HG03520 (cell line): ENCODE data around the gene EMC6.
"Not testable (repeated sequence)": the region's sequence is repeated elsewhere in the genome, so short reads cannot be mapped to it uniquely, and the experiment has no call there.

ENCODE experiments used
- ATAC-seq: cut with Tn5 transposase; IDR thresholded peaks from one replicate; pipeline ENCODE4 v1.9.1; 2021; ENCODE audit warnings: mild to moderate bottlenecking, moderate library complexity; ENCODE audit not compliant: unreplicated experiment

Gene EMC6

DNA sequence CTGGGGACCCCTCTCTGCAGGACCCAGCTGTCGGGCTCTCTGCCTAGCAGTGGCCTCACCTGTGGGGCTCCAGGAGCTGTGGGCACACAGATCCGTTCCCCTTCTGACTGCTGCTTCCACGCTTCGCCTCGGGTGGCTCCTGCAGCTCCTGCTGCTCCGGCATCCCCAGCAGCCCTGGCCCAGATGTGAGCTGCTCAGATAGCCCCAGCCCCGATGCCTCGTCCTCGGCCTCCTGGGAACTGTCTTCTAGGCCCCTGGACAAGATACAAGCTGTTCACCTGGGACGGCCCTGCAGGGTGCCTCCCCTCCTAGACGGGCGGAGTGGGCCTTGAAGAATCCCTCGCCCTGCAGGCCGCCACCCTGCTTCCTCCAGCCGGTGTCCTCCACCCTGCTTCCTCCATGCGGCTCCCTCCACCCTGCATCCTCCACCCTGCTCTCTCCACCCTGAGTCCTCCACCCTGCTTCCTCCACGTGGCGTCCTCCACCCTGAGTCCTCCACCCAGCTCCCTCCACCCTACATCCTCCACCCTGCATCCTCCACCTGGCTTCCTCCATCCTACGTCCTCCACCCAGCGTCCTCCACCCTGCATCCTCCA is 11.0 kb downstream of the EMC6 start:
- no peak for ATAC-seq

DNA sequence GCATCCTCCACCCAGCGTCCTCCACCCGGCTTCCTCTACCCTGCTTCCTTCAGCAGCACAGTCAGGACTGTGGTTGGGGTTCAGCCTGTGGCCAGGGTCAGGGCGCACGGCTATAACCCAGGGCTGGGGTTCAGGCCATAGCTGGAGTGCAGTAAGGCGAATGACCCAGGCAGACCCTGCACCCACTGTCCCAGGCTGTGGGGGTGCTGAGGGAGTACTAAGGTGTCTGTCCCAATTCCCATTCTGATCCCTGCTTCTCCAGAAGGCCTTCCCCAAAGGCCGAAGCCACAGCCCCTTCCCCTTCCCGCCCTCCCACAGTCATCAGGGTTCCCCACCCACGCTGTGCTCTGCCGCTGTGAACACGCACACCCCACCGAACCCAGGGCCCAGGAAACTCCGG is 12.4 kb downstream of the EMC6 start:
- ATAC-seq: no peak

DNA sequence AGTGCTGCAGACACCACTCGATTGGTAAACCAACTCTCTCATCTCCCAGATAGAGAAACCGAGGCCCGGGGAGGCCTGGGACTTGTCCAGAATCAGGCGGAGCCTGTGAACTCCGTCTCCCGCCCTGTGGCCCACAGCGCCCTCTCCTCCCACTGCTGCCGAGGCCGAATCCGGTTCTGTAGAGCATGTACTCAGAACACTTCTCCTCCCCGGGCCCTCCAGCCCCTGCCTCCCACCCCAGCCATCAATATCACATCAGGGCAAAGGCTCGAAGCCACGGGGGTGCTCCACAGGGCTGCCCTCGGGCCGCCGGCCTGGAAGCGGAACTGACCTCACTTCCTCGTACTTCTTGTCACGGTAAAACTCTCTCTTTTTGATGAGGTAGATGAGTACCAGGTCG is 13.0 kb downstream of the EMC6 start:
- ATAC-seq: no peak

DNA sequence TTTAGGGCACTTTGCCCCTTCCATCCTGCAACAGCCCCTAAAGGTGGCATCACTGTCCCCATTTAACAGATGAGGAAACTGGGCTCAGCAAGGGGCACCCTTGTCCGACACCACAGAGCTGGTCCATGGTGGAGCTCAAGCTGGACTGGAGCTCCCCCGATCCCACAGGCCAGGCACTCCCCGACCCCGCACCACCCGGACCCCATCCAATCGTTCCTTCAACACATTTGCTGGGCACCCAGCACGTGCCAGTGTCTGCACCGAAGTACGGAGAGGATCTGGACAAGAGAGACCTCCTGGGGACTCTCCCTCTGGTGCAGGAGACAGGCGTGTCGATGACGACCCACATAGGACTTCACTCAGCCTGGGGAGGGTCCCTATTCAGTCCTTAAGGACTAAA is 13.4 kb downstream of the EMC6 start:
- ATAC-seq: no peak

DNA sequence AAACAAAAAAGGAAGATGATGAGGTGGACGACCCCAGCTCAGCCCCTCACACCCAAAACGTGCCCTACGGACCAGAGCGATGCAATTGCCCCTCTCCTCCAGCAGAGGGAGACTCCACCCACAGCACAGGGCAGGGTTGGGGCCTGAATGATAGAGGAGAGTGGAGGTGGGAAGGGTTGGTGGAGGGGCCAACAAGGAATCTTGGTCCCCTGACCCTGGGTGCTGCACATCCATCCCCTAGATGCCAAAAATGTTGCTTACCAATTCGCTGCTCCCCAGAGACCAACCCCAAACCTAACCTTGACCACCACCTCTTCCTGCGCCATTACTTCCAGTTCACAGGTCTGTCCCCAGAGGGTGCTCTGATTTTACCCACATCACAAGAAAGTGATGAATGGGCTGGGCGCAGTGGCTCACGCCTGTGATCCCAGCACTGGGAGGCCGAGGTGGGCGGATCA is 14.5 kb downstream of the EMC6 start:
- peak; percentile 58 for ATAC-seq

DNA sequence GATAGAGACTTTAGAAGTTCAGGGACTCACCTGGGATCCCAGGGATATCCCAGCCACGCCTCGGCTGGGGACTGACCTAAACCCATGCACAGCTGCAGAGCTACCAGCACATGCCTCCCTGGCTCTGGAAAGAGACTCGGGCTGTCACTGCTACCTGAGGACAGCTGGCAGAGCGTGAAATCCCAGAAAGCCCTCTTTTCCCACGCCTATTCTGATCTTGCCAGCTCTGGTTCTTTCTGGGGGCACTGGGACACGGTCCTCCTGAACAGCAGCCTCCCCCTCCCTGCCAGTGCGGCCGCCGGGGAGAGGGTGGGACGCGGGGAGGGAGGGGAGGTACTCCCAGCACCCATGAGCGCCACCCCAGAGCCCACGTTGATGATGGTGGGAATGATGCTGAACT is 16.6 kb downstream of the EMC6 start:
- ATAC-seq: no peak

DNA sequence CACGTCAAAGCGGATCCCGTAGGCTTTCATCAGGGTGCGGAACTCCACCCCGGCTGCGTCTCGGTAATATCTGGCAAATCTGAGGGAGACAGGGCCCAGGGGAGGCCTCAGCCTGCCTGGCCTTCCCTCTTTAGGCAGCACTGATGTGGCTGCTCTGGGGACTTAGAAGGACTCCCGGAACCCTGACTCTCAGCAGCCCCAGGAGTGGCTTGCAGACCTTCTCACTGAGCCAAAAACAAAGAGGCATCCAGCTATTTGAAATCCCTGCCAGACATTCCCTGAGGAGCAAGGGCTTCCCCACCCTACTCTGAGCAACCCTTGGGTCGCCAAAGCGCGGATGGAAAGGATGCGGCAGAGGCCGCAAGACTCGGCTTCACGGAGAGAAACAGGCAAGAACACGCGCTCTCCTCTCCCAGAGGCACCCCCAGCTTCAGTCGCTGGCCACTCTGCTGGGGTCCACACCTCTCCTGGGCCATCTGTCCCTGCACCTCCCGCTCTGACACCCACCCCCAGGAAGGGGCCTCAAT is 19.5 kb downstream of the EMC6 start:
- no peak for ATAC-seq

DNA sequence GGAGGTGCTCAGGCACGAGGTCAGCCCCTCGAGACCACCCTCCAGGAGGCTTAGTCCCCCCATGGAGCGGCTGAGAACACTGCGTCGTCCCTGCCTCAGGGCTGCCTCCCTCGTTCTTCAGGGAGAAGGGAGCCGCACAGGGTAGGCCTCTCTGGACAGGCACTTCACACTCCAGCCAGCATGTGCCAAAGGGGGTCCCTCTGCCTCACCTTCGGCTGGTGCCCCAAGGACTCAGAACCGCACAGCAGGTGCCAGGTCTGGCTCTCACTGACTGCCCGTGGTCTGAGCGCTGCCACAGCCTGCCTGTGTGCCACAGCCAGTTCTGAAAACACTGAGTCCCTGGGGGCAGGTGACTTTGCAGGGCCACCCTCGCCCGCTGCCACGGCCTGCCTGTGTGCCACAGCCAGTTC is 20.2 kb downstream of the EMC6 start:
- ATAC-seq: no peak

DNA sequence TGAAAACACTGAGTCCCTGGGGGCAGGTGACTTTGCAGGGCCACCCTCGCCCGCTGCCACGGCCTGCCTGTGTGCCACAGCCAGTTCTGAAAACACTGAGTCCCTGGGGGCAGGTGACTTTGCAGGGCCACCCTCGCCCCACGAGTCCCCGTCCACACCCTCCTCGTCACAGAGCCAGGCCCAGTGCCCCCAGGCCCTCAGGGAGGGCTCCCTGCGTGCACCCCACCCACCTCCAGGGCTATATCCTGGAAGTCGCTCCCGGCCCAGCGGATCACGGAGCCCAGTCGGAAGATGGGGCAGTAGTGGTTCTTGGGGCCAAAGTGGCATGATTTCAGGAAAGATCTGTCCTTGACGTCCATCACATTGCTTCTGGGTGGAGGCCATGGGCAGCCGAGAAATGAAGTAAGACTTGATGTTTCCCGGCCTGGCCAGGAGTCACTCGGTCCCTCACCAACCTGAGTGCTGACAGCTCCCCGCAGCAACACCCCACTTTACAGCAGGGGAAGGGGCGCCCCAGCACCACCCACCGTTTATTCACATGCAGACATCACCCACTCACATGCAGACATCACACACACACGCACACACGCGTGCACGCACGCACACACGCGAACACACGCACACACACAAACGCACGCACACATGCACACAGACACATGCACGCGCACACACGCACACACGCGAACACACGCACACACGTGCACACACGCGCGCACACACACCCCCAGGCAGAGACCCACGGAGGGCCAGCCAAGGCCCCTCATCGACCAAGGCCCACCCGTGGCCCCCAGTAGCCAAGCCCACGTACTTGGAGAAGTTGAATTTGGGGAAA is 20.9 kb downstream of the EMC6 start:
- no peak for ATAC-seq

DNA sequence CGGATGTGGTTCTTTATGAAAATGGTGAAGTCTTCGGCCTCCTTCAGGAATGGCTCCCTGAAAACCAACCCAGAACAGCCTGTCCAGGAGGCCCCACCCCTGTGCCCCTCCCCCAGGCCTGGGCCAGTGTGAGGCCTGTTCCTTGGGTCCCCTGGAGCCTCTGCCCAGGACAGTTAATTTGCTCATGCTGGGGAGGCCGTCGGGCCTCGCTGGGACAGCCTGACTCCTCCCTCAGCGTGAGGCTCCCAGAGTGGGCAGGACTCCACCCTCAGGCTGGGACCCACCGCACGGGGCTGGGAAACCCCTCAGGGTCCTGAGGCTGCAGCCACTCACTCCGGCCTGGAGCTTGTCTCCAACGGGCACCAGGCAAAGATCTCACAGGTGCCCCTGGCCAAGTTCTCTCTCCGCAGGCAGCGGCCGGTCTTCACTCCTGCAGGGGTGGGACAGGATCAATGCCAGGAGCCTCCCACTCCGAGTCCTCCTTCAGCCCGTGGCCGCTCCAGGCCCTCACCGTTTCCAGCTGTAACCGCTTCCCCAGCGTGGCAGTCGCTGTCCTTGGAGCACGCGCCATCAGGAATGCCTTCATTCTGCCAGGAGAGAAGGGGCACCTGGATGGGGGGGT is 21.6 kb downstream of the EMC6 start:
- no peak for ATAC-seq

DNA sequence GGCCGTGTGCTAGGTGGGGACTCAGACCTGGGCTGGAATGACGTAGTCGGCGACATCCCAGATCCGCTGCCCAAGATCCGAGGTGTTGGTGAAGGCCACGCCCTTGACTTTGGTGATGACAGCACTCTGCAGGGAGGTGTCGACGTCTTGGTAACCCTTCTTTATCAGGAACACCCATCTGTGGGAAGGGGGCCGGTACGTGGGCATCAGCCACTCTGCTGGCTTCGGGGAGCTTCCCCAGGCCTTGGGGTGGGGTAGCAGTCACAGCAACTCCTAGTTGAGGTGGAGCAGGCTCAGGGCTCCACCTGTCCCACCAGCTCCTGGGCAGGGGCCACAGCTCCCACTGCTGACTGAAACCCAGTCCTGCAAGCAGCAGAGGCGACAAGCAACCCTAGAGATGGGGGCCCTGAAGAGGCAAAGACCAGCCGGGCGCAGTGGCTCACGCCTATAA is 23.0 kb downstream of the EMC6 start:
- no peak for ATAC-seq

DNA sequence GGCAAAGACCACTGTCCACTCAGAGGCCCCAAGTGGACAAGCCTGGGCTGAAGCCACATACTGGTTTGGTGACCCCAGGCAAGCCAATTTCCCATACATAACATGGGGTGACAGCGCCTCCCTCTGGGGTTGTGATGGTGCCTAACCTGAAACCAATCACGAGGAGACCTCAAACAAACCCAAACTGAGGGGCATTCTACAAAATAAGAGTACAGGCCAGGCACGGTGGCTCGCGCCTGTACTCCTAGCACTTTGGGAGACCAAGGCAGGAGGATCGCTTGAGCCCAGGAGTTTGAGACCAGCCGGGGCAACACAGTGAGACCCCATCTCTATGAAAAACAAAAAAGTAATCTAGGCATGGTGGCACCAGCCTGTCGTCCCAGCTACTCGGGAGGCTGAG is 23.7 kb downstream of the EMC6 start:
- ATAC-seq: no peak

DNA sequence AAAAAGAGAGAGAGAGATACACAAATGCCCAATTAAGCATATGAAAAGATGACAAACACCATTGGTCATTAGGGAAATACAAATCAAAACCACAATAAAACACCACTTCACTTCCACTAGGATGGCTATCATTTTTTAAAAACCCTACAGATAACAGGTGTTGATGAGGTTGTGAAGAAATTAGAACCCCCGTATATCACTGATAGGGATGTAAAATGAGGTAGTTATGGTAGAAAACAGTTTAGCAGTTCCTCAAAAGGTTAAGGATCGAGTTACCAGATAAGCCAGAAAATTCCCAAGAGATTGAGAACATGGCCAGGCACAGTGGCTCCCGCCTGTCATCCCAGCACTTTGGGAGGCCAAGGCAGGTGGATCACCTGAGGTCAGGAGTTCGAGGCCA is 24.5 kb downstream of the EMC6 start:
- no peak for ATAC-seq

DNA sequence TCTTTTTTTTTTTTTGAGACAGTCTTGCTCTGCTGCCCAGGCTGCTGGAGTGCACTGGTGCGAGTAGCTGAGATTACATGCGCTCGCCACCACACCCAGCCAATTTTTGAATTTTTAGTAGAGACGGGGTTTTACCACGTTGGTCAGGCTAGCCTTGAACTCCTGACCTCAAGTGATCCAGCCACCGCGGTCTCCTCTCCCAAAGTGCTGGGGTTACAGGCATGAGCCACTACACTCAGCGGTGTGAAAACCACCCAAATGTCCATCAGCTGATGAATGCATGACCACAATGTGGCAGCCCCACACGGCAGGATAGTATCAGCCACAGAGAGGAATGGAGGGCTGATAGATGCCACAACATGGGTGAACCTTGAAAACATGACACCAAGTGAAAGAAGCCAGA is 25.2 kb downstream of the EMC6 start:
- peak; percentile 37 for ATAC-seq

DNA sequence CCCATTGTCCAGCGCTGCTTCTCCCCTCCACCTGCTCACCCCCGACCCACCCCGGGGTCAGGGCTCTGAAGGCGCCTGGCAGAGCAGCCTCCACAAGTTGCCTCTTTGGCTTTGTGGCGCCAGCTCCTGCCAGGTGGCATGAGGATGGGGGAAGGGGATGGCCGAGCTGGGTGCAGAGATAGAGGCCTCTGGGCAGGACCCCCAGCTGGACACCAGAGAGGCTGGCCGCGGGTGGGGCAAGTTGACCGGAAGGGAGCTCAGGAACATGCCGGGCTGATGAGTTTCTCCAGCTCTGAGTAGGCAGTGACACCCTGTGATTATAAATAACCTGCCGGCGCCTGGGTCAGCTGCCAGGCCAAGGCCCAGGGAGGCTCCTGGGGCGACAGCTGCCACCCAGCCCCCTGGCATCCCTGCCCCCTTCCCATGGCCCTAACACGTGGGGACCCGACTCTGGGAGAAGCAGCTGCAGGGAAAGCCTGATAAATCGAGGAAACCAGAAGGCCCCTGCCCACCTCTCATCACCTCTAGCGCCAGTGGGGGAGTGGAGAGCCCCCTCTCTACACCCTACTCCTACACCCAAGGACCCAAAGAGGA is 26.6 kb downstream of the EMC6 start:
- no peak for ATAC-seq

DNA sequence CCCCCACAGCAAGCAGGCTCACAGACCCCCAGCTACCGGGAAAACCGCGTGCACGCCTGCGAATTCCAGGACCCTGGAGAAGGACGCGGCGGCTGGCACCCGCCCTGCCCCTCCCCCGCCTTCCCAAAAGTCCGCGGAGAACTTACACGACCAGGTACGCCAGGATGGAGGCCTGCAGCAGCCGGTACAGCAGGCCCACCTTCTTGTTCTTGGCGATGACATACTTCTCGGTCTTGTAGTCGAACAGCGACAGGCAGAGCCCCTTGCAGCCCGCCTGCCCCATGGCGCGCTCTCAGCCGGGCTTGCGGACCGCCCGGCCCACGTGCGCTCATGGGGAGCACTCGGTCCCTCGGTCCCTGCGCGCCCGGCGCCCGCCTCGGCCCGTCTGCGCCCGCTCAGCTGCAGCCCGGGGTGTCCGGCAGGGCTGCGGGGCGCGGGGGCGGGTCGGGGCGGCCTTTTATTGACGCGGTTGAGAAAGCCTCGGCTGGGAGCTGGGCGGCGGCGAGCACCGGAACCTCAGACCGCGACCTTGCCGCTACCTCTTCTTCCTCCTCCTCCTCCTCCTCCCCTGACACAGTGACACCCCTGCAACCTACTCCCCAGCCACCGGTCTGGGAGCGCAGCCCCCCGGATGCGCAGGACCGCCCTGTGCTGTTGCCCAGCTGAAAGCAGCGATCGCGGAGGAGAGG is 27.3 kb downstream of the EMC6 start, which contains the start of gene P2RX5:
P2RX5 (minus strand) TSS at position 433 of the 689 bp plus-strand sequence; CDS start at position 283, 150 bp downstream.
- ATAC-seq: no peak

DNA sequence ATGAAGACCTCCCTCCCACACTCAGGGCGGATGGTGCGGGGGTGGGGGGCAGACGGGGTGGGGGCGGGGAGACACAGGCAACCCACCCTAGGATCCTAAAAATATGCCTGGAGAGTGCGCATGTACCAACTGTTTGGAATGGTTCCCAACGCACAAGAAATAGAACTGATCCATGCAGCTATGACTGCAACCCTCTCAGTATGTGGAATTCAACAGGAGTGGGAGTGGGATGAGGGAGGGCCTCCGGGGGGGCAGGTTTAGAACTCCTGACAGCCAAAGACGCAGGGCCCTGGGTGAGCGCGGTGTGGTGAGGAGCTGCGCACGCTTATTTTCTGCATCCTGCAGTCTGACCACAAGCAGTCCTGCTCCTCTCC is 28.5 kb downstream of the EMC6 start:
- ATAC-seq: no peak

DNA sequence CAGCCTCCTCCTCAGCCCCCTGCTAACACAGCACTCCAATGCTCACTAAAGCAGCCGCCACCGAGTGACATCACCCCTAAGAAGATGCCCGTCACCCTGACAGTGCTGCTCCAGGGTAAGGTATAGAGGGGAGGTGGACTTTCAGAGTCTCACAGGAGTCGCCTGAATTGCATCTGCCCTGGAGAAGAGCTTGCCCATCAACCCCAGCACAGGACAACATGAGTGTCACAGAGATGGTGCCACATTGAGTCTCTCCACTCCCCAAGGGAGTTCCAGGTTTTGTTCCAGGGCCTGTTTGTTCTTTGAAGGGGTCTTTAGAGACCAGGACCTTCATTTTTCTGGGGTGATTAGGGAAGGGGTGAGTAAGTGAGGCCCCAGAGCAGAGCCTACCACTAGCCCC is 29.5 kb downstream of the EMC6 start:
- ATAC-seq: no peak

DNA sequence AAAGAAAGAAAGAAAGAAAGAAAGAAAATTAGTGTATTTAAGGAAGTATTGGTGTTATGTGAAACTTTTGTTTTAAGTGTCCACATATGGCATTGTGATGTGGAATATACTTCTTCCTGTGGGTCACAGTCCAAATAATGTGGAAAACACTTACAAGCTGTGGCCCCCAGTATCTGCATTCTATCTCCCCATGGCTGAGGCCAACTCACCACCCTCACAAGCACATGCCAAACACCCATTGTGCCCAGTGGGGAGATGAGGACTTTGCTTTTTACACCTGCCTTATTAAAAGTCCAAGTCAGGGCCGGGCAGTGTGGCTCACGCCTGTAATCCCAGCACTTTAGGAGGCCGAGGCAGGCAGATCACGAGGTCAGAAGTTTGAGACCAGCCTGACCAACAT is 31.3 kb downstream of the EMC6 start:
- ATAC-seq: no peak

DNA sequence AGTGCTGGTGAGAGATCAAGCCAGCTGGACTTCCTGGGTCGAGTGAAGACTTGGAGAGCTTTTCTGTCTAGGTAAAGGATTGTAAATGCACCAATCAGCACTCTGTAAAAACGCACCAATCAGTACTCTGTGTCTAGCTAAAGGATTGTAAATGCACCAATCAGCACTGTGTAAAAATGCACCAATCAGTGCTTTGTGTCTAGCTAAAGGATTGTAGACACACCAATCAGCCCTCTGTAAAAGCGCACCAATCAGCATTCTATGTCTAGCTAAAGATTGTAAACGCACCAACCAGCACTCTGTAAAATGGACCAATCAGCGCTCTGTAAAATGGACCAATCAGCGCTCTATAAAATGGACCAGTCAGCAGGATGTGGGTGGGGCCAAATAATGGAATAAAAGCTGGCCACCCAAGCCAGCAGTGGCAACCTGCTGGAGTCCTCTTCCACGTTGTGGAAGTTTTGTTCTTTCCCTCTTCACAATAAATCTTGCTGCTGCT is 33.5 kb downstream of the EMC6 start:
- ATAC-seq: not testable (repeated sequence)
